ENCODE results near the gene MXD3. TPM values are rescaled to one million over a fixed set of nuclear protein-coding genes. Genes with fewer than 3 reads are reported as not detected.

Gene MXD3
- total and polyA plus RNA-seq, 2 experiments from 2014 or later = 9.9 to 11.6 TPM

DNA sequence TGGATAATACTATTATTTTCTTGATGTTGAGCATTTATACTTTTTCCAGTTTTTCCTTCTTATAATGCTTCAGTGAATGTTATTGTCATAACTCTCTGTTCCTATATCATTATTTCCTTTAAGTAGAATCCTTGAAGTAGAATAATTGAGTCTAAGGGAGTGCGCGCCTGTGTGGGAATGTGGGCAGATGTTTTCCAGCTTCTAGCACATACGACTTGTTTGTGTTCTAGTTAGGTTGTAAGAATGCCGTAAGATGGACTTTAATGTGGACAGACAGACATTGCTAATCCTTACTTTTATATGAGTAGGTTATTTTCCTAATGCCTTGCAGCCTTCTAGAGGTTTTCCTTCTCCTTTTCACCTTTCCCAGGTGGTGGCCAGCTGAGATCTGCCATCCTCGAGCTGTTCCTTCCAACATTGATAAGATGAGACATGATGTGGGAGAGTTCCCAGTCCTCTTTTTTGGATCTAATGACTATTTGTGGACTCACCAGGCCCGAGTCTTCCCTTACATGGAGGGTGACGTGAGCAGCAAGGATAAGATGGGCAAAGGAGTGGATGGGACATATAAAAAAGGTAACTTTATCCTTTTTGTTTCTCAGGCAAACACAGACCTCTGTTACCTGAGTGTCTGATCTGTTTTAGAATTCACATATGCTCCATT is 42.3 kb downstream of the MXD3 start:
- Histone ChIP-seq H3K79me2 (replicated peaks; ENCODE audit: insufficient read depth) (peaks cover 13% of the 10 kb centered on the region; the same call in 1 of the 2 replicates), H3K4me1 (ENCODE audit: insufficient read depth) (no peaks in the 10 kb centered on the region), H3K27ac (ENCODE audit: low read depth) (0 out of 2 replicates have a peak overlapping the region, but pooled peaks have one; percentile 30), H4K20me1 (replicated peaks; ENCODE audit: insufficient read depth) (peaks cover 31% of the 10 kb centered on the region), H3K4me2 (no peak overlapping the region), H3K9me2 (ENCODE audit: insufficient read depth) (no peaks in the 10 kb centered on the region), H3F3A (replicated peaks; ENCODE audit: low read depth) (no peaks in the 10 kb centered on the region; the same call in 1 of the 2 replicates), H3K4me3 (no peak overlapping the region), H2AFZ (no peak overlapping the region), H3K27me3 (ENCODE audit: insufficient read depth) (no peaks in the 10 kb centered on the region), H3K36me3 (ENCODE audit: insufficient read depth) (peaks cover 65% of the 10 kb centered on the region)
- Mint-ChIP-seq H3K9me3 (no peaks in the 10 kb centered on the region; the same call in 2 of the 3 replicates), H3K27me3 (ENCODE audit: insufficient read depth, low read depth, poor library complexity) (peaks cover 12% of the 10 kb centered on the region), H3K27ac (peak overlapping the region; percentile 18), H3K4me3 (no peak overlapping the region), H3K36me3 (ENCODE audit: low read depth) (peaks cover 90% of the 10 kb centered on the region), H3K4me1 (no peaks in the 10 kb centered on the region)
- no peak for ATAC-seq
- no peak for DNase-seq (ENCODE audit: low spot score)
- TF ChIP-seq, protein P1, sequence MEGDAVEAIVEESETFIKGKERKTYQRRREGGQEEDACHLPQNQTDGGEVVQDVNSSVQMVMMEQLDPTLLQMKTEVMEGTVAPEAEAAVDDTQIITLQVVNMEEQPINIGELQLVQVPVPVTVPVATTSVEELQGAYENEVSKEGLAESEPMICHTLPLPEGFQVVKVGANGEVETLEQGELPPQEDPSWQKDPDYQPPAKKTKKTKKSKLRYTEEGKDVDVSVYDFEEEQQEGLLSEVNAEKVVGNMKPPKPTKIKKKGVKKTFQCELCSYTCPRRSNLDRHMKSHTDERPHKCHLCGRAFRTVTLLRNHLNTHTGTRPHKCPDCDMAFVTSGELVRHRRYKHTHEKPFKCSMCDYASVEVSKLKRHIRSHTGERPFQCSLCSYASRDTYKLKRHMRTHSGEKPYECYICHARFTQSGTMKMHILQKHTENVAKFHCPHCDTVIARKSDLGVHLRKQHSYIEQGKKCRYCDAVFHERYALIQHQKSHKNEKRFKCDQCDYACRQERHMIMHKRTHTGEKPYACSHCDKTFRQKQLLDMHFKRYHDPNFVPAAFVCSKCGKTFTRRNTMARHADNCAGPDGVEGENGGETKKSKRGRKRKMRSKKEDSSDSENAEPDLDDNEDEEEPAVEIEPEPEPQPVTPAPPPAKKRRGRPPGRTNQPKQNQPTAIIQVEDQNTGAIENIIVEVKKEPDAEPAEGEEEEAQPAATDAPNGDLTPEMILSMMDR (conservative IDR thresholded peaks at IDR 0.05; ENCODE audit: low read depth in 2 of 2) = no peak
- no peak for TF ChIP-seq ZNF331 (CRISPR knock-in tag; IDR thresholded peaks at IDR 0.05; ENCODE audit: low read depth)
- TF ChIP-seq STAT1 (IDR thresholded peaks at IDR 0.05; ENCODE audit: unreplicated experiment) = no peak
- TF ChIP-seq ZNF114 (CRISPR knock-in tag; IDR thresholded peaks at IDR 0.05) = no peak
- TF ChIP-seq, protein P2, sequence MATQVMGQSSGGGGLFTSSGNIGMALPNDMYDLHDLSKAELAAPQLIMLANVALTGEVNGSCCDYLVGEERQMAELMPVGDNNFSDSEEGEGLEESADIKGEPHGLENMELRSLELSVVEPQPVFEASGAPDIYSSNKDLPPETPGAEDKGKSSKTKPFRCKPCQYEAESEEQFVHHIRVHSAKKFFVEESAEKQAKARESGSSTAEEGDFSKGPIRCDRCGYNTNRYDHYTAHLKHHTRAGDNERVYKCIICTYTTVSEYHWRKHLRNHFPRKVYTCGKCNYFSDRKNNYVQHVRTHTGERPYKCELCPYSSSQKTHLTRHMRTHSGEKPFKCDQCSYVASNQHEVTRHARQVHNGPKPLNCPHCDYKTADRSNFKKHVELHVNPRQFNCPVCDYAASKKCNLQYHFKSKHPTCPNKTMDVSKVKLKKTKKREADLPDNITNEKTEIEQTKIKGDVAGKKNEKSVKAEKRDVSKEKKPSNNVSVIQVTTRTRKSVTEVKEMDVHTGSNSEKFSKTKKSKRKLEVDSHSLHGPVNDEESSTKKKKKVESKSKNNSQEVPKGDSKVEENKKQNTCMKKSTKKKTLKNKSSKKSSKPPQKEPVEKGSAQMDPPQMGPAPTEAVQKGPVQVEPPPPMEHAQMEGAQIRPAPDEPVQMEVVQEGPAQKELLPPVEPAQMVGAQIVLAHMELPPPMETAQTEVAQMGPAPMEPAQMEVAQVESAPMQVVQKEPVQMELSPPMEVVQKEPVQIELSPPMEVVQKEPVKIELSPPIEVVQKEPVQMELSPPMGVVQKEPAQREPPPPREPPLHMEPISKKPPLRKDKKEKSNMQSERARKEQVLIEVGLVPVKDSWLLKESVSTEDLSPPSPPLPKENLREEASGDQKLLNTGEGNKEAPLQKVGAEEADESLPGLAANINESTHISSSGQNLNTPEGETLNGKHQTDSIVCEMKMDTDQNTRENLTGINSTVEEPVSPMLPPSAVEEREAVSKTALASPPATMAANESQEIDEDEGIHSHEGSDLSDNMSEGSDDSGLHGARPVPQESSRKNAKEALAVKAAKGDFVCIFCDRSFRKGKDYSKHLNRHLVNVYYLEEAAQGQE (IDR thresholded peaks at IDR 0.05; ENCODE audit: unreplicated experiment) = no peak
- no peak for TF ChIP-seq CREB1 (CRISPR knock-in tag; IDR thresholded peaks at IDR 0.05; ENCODE audit: low read depth)
- TF ChIP-seq JUNB (IDR thresholded peaks at IDR 0.05; ENCODE audit: unreplicated experiment) = no peak
- TF ChIP-seq EZH2phosphoT487 (IDR thresholded peaks at IDR 0.05; ENCODE audit: unreplicated experiment) = no peak
- TF ChIP-seq, protein P3, sequence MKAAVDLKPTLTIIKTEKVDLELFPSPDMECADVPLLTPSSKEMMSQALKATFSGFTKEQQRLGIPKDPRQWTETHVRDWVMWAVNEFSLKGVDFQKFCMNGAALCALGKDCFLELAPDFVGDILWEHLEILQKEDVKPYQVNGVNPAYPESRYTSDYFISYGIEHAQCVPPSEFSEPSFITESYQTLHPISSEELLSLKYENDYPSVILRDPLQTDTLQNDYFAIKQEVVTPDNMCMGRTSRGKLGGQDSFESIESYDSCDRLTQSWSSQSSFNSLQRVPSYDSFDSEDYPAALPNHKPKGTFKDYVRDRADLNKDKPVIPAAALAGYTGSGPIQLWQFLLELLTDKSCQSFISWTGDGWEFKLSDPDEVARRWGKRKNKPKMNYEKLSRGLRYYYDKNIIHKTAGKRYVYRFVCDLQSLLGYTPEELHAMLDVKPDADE (IDR thresholded peaks at IDR 0.05) = no peak
- TF ChIP-seq ZNF462 (CRISPR knock-in tag; IDR thresholded peaks at IDR 0.05) = no peak
- no peak for TF ChIP-seq NANOG (IDR thresholded peaks at IDR 0.05; ENCODE audit: borderline replicate concordance)
- no peak for TF ChIP-seq POLR2AphosphoS5 (IDR thresholded peaks at IDR 0.05; ENCODE audit: low read depth)

All from GM23338 (cell line).